T-helper 22 cell (primary cell): Measurements from ENCODE around the gene SLC45A3.
"Not testable (repeated sequence)": the region's sequence is repeated elsewhere in the genome, so short reads cannot be mapped to it uniquely, and the experiment has no call there.

Experiments used
- DNase-seq: peaks from one replicate; pipeline ENCODE4 v3.0.0-alpha.2; 2020; ENCODE audit warnings: low read depth

SLC45A3 gene

GRCh38 chr1:205680073-205680851 lies at the start of gene SLC45A3:
Gene SLC45A3, minus strand, starts transcription at chr1:205680509. Its CDS starts 15,853 bp downstream, at chr1:205664656.
- no peak for DNase-seq

DNA sequence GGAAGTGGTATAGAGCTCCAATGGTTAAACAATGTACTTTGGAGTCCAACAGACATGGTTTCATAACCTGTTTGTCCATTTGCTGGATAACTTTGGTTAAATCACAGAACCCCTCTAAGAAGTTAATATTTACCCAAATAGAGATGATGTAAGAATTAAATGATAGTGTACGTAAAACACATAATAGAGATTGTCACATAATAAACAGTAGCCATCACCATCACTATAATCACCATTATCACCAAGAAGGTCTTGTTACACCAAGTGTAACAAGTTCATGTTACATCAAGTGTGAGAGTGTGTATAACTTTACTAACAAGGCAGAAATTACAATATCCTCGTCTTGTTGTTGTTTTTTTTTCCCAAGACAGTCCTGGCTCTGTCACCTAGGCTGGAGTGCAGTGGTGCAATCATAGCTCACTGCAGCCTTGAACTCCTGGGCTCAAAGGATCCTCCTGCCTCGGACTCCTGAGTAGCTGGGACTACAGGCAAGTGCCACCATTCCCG lies 46.4 kb upstream of the SLC45A3 start:
- DNase-seq = no peak

DNA sequence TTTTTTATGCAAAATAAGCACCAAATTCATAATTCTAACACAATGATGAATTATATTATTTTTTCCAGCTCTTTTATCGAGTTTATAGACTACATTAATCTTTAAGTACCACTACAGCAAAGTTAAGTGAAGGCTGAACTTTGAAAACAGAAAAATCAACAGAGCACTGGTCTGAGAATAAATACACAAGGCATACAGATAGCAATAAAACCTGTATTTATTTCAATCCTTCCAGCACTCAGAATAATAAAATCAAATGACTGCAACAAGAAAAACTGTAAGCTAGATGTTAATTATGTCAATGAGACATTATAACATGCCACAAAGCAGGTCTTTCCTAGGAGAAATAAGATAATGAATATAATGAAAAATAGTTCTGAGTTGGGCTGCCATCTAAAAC lies 45.2 kb upstream of the SLC45A3 start:
- DNase-seq = no peak

- not testable (repeated sequence) for DNase-seq
Measured at GRCh38 chr1:205720740-205721139, 40.4 kb upstream of the SLC45A3 start.

DNA sequence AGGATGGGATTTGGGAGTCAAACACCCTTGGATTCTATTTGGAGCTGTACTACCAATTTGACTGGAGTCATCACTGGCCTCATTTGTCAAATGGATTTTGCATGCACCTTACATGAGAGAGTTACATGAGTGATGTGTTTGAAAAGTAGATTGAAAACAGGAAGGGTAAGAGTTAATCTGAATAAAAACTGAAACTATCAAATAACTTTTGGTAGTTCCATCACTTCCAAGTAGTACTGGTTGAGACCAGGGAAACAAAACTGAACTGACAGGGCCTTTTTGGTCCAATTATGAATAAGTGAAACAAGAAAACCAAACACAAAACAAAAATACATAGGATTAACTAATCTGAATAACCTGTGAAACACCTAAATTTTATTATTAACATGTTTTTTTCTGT lies 39.5 kb upstream of the SLC45A3 start:
- no peak for DNase-seq

DNA sequence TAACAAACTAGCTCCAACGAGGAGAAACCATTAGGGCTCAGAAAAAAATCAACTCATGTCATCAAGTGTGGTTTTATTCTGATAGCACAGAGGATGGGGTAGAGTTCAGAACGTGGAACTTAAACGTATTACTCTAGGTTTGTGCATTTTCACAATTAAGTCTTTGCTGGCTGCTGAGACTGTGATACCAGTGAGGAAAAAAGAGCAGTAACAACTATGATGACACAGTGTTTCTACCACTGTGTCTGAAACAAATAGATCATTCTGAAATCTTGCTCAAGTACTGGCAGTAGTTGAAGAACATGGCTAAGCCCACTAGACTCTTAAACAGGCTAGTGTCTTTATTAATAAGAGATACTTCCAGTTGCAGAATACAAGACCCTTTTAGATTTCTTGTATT lies 38.7 kb upstream of the SLC45A3 start:
- DNase-seq = no peak

DNA sequence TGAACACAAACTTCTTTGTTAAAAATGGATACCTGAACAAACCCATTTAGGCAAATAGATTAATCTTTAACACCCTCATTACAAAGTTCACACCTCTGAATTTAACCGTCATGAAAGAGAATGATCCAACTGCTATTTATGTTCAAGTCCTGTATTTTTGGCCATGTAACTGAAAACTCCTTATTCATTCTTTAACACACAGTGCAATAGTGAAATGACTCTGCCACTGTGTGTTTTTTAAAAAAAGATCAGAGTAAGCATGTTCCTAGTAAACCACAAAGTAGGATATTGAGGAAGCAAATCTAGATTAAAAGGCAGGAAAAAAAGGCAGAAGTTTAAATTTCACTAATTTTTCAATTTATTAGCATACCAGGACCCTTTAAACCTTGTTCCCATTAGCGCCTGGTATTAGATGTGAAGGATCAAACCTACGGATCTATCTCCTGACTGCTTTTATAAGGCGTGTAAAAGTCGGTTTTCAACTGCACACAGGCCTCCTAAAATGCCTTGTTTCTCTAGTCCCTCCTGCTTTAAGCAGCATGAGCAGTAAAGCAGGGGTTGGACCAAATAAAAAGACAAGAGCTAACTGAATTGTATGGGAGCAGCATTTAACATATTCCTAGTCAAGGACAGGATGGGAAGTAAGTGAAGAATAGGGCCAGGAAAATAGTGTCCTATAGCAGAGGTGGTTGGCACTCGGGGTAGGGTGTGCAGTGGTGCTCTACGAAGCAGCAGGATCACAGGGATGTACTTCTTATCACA lies 36.2 kb upstream of the SLC45A3 start:
- no peak for DNase-seq

DNA sequence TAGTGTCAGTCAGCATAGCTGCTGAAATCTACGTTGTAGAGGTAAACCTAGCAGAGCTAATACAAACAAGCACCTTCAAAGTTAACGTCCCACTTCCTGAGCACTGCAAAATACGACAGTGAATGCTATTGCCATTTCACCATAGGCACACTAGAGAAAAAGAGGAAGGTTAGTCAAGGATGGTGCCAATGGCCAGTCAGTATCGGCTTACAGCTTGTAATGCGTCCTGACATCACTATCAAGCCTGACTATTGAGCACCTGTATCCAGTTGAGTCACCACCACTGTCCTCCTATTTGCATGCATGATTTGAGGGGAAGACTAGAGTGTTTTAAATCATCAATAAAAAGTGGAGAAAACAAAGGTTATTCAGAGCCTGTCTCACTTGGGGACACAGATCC lies 35.3 kb upstream of the SLC45A3 start:
- no peak for DNase-seq

GRCh38 chr1:205714906-205715246 lies 34.6 kb upstream of the SLC45A3 start:
- DNase-seq = no peak

- no peak for DNase-seq
Measured at GRCh38 chr1:205714190-205714905, 34.0 kb upstream of the SLC45A3 start.

- peak; percentile 14 for DNase-seq
Measured at GRCh38 chr1:205711105-205712048, 31.1 kb upstream of the SLC45A3 start.

DNA sequence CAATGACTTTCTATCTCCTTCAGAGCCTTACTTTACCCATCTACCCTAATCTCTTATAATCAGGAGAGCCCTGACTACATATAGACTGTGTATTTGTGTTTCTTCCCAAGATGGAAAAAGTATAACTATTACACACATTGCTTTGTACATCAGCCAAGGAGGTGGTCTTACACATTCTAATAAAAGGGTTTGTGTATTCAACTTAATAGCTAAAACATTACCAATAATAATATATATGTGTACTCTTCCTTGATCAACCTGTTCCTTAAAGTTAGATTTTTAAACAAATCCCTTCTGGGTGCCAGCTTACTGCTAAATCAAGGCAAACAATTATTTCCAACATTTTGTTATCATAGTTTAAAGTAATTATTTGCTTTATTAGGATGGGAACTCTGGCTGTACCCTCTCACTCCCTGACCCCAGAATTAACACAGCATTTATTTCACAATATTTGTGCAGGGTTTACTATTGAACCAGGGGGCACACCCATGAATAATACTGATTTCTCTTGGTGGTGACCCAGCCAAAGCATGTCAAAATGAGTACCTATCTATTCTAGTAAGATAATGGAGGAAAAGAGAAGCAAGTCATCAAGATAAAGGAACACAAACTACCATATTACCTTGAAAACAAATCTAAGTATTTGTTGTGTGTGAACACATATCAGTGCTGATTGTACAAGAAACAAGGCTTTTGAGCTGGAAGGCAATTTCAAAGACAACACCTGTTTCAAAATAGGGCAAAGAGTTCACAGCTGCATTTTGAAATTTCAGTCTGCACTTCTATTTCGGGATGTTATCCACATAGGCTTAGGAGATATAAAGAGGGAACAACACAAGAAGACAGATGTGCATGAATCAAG lies 30.1 kb upstream of the SLC45A3 start:
- DNase-seq = no peak

GRCh38 chr1:205709640-205710039 lies 29.3 kb upstream of the SLC45A3 start:
- DNase-seq = no peak

DNA sequence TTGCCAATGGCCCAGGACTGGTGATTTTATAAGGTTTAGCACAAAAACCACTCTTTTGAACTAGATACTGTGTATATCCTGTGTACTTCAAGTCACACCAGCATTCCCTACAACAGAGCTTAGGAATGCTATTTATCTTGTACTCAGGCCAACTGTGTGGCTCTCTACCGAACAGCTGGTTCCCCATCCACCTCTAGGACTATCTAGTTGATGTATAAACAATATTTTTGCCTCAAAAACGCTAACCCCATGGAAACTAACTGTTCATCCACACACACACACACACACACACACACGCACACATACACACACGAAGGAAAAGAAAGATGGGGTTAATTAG lies 28.7 kb upstream of the SLC45A3 start:
- DNase-seq = no peak

DNA sequence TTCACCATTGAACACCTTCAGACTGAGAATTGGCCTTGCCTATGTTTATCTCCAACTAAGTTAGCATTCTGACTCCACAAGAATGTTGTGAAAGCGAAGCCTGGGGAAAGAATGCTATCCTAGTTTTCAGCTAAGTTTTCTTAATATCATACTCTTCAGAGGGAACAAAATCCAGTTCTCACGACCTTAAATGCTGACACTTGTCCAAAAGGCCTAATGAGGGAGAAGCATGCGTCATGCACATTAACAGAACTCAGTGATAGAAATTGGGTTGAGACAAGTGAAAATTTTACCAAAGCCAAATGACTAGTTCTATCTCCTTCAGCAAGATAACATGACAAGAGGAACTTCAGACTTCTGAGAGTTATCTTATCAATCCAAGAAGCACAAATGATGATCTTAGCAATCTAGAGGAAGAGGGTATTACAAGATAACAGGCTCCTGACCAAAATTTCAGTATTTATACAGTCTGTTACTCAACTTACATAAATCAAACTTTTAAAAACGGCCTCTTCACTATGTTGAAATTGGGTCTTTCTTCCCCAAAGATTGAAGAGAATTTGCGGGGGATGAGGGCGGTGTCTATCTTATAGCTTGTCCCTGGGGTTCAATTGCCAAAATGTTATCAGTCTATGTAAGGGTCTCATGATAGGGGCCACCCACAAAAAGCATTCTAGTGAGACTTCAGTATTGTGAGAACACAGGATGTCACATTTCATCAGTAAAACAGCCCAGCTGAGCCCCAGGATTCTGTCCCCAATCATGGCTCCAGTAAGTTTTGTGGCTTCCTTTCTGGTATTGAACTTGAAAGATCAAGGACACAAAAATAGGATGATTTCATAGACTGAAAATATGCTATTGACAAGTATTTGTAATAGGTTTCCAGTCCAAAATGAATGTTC lies 26.5 kb upstream of the SLC45A3 start:
- no peak for DNase-seq

DNA sequence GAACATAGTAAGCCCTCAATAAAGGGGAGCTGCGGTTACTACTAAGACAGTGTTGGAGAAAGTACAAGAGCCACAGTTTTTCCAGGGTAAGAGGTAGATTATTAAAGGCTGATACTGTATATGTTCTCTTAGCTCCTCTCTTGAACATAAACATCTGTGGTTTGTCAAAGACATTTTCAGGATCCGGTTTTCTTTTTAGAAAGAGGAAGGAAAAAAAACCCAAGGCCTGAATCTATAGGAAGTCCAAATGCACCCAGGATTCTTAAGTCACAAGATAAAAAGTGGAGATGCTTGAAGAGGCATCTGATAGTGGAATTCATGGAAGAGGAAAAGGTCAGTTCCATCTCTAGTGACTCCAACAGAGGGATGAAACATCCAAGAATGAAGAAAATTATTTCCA lies 24.6 kb upstream of the SLC45A3 start:
- DNase-seq = no peak

DNA sequence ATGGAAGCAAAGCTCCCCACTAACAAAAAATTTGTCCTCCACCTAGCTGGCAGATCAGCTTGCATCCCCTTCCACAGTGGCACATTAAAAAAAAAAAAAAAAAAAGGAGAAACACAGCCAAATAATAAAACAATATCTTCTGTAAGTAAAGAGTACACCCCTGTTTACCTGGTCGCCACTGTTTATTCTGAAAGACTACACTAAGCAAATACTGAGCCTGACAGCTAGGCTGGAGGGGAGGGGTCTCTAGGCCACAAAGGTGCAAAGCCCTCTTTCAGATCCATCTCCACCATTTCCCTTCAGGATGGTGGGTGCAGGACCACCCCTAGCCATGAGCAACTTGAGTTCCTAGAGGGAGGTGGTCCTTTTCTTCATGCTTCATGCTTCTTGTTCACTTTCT lies 22.8 kb upstream of the SLC45A3 start:
- DNase-seq = no peak

GRCh38 chr1:205701891-205702290 lies 21.6 kb upstream of the SLC45A3 start:
- DNase-seq = no peak

GRCh38 chr1:205701420-205701819 lies 21.1 kb upstream of the SLC45A3 start:
- DNase-seq = no peak
